Testis (tissue), 2 donors: ENCODE results near the gene TPST1.

Experiments used
- POLR2A ChIP-seq: fragments of 450-650 bp; IDR thresholded peaks from one replicate; pipeline ENCODE4 v1.6.1; 2017; ENCODE audit warnings: antibody characterized with exemption, mild to moderate bottlenecking, moderate library complexity
- TF ChIP-seq, protein P1 (sequence below), 3 experiments: fragments of 450-650 bp in 2 of 3; fragments of 200-600 bp in 1 of 3; sonication (generic) in 1 of 3; IDR thresholded peaks; one replicate each; pipeline ENCODE4 v1.5.1; 2016 to 2019; ENCODE audit warnings: antibody characterized with exemption in 3 of 3, mild to moderate bottlenecking in 2 of 3, moderate library complexity in 1 of 3

DNA sequence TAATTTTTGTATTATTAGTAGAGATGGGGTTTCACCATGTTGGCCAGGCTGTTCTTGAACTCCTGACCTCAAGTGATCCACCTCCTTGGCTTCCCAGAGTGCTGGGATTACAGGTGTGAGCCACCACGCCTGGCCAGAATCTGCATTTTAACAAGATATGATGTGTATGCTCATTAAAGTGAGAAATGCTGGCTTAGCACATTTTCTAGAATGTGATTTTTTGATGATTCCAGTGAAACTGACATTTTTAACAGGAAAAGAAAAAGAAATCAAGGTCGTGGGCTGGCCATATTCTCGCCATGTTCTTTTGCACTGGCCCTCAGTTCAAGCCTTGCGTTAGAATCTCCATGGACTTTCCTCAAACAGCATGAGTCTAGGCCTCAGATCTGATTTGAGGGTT, 18.1 kb upstream of the TPST1 start:
- TF ChIP-seq, protein P1, sequence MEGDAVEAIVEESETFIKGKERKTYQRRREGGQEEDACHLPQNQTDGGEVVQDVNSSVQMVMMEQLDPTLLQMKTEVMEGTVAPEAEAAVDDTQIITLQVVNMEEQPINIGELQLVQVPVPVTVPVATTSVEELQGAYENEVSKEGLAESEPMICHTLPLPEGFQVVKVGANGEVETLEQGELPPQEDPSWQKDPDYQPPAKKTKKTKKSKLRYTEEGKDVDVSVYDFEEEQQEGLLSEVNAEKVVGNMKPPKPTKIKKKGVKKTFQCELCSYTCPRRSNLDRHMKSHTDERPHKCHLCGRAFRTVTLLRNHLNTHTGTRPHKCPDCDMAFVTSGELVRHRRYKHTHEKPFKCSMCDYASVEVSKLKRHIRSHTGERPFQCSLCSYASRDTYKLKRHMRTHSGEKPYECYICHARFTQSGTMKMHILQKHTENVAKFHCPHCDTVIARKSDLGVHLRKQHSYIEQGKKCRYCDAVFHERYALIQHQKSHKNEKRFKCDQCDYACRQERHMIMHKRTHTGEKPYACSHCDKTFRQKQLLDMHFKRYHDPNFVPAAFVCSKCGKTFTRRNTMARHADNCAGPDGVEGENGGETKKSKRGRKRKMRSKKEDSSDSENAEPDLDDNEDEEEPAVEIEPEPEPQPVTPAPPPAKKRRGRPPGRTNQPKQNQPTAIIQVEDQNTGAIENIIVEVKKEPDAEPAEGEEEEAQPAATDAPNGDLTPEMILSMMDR (IDR thresholded peaks at IDR 0.05), result no peak
- no peak for TF ChIP-seq POLR2A
